Fibroblast of the aortic adventitia (primary cell): Measurements from ENCODE around the gene DNAJA3. TPM values are rescaled to one million over a fixed set of nuclear protein-coding genes. Genes with fewer than 3 reads are reported as not detected.
A peak's percentile ranks its signal among the peaks of the same experiment; 100 is the strongest.

Experiments
- DNase-seq: peaks from one replicate; pipeline ENCODE4 v3.0.0-alpha.2; 2010; ENCODE audit warnings: low read depth
- H3K4me3 ChIP-seq: 2 replicates; pipeline ENCODE4 v1.5.1; 2011; ENCODE audit warnings: low read depth, mild to moderate bottlenecking, control low read depth, low read length, moderate library complexity
- CTCF ChIP-seq: IDR thresholded peaks from 2 replicates; pipeline ENCODE4 v1.5.1; 2011; ENCODE audit warnings: mild to moderate bottlenecking, low read length, control low read depth, inconsistent platforms; ENCODE audit not compliant: insufficient read depth
- total RNA-seq: library from RNA; depleted of rRNA; stranded (reverse); fragments of >200 nt; gene quantifications from 2 replicates; pipeline ENCODE4 v1.2.3, GENCODE V29; 2012; ENCODE audit warnings: low replicate concordance

The DNAJA3 gene
- total RNA-seq, 1 donor, result 44.0 TPM

GRCh38 chr16:4388271-4389021, 37.2 kb upstream of the DNAJA3 start:
- H3K4me3 ChIP-seq, result no peak overlapping the region
- TF ChIP-seq CTCF, result no peak
- peak; percentile 54 for DNase-seq

- DNase-seq, result no peak
- TF ChIP-seq CTCF, result no peak
Observed at GRCh38 chr16:4389051-4389955, 36.4 kb upstream of the DNAJA3 start.

DNA sequence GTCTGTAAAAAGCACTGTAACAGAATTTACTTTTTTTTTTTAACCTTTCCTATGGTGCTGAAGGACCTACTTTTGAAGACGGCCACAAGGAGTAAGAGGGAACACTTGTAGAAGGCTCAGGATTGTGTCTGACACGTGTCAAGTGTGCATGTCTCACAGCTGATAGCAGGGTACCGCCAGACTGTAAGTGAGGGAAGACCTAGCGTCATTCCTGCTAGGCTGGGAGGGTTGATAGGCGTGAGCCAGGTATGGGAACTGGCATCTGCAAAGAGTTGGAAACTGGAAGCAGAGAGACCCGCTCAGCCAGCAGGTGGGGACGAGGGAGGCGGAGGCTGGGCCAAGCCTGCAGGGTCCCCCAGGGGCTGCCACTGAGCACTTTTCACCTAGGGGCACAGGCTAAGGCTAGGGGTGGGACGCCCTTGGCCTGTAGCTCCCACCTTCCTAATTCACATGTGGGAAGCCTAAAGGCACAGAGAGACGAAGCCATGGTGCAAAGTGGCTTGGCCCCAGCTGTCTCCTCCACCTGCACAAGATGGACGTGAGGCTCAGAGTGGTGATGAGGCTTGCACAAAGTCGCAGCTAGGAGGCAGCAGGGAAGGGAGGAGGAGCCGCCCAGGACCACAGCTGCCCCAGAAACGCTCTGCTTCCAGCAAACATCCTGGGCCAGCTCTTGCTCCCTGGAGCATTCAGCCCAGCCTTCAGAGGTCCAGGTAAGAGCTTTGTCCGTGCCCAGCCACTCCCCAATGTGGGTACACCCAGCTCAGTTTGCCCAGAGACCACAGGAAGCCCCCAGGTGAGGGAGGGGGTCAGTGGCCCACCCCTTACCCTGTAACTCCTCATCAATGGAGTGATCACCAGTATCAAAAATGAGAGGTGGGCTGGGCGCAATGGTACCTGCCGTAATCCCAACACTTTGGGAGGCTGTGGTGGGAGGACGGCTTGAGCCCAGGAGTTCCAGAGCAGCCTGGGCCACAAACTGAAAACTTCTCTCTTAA, 35.1 kb upstream of the DNAJA3 start:
- no peak for DNase-seq
- no peak overlapping the region for H3K4me3 ChIP-seq
- no peak for TF ChIP-seq CTCF

More at GRCh38 chr16:4389051-4389955, 36.4 kb upstream of the DNAJA3 start:
- no peak overlapping the region for H3K4me3 ChIP-seq

GRCh38 chr16:4391631-4392381, 33.9 kb upstream of the DNAJA3 start:
- no peak for DNase-seq
- H3K4me3 ChIP-seq, result no peak overlapping the region
- no peak for TF ChIP-seq CTCF

GRCh38 chr16:4392382-4393239, 33.1 kb upstream of the DNAJA3 start:
- peak; percentile 80 for DNase-seq
- TF ChIP-seq CTCF, result peak; percentile 2
- no peak overlapping the region for H3K4me3 ChIP-seq
